PC-9 (cell line): ENCODE measurements around the gene IKZF2. TPM values are rescaled to one million over a fixed set of nuclear protein-coding genes. Genes with fewer than 3 reads are reported as not detected.

Source experiments
- BruUV-seq: library from RNA; stranded (reverse); fragments of 400-500 nt; replicated peaks from 2 replicates; lab custom pipeline; 2021; lab: Mats Ljungman, UMichigan
- CTCF ChIA-PET: fragments of 300-600 bp; sonication (Branson Sonifier 250); formaldehyde crosslinking; loops from one replicate; lab custom pipeline; 2022; ENCODE audit warnings: antibody characterized with exemption; lab: Charles Lee
- POLR2A ChIA-PET: fragments of 300-600 bp; sonication (Branson Sonifier 250); formaldehyde crosslinking; loops from one replicate; lab custom pipeline; 2022; ENCODE audit warnings: antibody characterized with exemption; ENCODE audit not compliant: unreplicated experiment; lab: Charles Lee
- DNase-seq, 2 experiments: peaks; one replicate each; pipeline versions ENCODE4 v3.0.0 to v3.0.0-alpha.2; 2015 to 2022; ENCODE audit warnings: mixed read lengths in 1 of 2
- H2AFZ ChIP-seq: fragments of 200-600 bp; sonication (generic); 2 replicates; pipeline ENCODE4 v1.8.1; 2017; ENCODE audit warnings: antibody characterized with exemption
- H3F3A ChIP-seq: fragments of 200-600 bp; sonication (generic); 2 replicates; pipeline ENCODE4 v1.8.1; 2017; ENCODE audit warnings: antibody characterized with exemption, mild to moderate bottlenecking, low read depth; ENCODE audit not compliant: insufficient read depth
- H3K27ac ChIP-seq: fragments of 200-600 bp; sonication (generic); 2 replicates; pipeline ENCODE4 v1.6.1; 2016; ENCODE audit warnings: mixed run types
- H3K27me3 ChIP-seq: fragments of 200-600 bp; sonication (generic); 2 replicates; pipeline ENCODE4 v1.6.1; 2016; ENCODE audit warnings: low read depth, mixed run types; ENCODE audit not compliant: insufficient read depth
- H3K36me3 ChIP-seq: fragments of 200-600 bp; sonication (generic); 2 replicates; pipeline ENCODE4 v1.6.1; 2016; ENCODE audit warnings: low read depth, mixed run types
- H3K4me1 ChIP-seq: fragments of 200-600 bp; sonication (generic); replicated peaks from 2 replicates; pipeline ENCODE4 v1.6.1; 2016; ENCODE audit warnings: mixed run types; ENCODE audit not compliant: insufficient read depth
- H3K4me2 ChIP-seq: fragments of 200-600 bp; sonication (generic); 2 replicates; pipeline ENCODE4 v1.6.1; 2017; ENCODE audit warnings: mixed run types
- H3K4me3 ChIP-seq: fragments of 200-600 bp; sonication (generic); 2 replicates; pipeline ENCODE4 v1.6.1; 2016; ENCODE audit warnings: mixed run types
- H3K79me2 ChIP-seq: fragments of 200-600 bp; sonication (generic); 2 replicates; pipeline ENCODE4 v1.6.1; 2017; ENCODE audit warnings: low read depth, mixed run types
- H3K9me2 ChIP-seq: fragments of 200-600 bp; sonication (generic); 2 replicates; pipeline ENCODE4 v1.8.1; 2017; ENCODE audit warnings: mild to moderate bottlenecking; ENCODE audit not compliant: insufficient read depth
- H3K9me3 ChIP-seq: fragments of 200-600 bp; sonication (generic); 2 replicates; pipeline ENCODE4 v1.8.1; 2016; ENCODE audit warnings: low read depth; ENCODE audit not compliant: insufficient read depth
- H4K20me1 ChIP-seq: fragments of 200-600 bp; sonication (generic); 2 replicates; pipeline ENCODE4 v1.8.1; 2017; ENCODE audit not compliant: insufficient read depth
- EZH2 ChIP-seq: fragments of 200-600 bp; sonication (generic); IDR thresholded peaks from 2 replicates; pipeline ENCODE4 v1.8.0; 2017; ENCODE audit warnings: antibody characterized with exemption, low read depth
- intact Hi-C: fragments of 100-400 bp; cut with micrococcal nuclease; formaldehyde crosslinking; loops from one replicate; pipeline ENCODE4 v1.10.0; 2022; ENCODE audit not compliant: unreplicated experiment
- total RNA-seq: library from RNA; stranded (reverse); gene quantifications from 2 replicates; pipeline ENCODE4 v1.2.3, GENCODE V29; 2021
- TF ChIP-seq, protein P1 (sequence below): fragments of 200-600 bp; sonication (generic); conservative IDR thresholded peaks from 2 replicates; pipeline ENCODE4 v1.6.1; 2017; ENCODE audit warnings: mixed run types, antibody characterized with exemption, mild to moderate bottlenecking, moderate library complexity

IKZF2 gene
- total RNA-seq, 1 experiment from 2014 or later = 28.3 TPM

DNA sequence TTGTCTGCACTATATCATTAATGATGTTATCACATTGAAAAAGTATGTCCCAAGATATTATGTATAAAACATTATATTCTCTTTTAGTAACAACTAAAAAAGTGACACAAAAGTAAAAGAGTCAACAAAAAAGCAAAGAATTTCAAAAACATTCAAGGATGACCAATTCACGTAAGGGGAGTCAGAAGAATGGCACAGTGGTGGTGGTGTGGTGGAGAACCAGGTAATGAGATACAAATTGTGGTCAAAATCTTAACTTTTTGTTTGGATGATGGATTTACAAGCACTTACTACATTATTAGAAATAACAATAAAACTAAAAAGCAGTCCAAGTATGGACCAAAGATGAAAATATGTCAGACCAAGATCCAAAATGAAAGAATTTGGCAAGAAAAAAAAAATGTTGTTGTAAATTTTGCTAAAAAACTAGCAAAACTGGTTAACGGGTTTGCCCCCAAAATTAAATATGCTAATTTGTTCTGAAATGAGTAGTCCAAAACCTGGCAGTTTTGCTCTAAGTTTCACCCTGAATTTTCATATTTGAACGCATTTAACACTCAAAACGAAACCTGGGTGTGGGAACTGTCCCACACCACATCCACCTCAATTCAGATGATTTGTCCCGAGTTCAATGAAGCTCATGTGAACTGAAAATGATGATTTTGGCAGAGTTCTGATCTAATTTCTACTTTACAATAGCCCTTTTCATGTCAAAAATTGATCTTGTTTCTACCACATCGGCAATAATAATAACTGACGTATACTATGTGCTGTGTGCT lies 135.8 kb downstream of the IKZF2 start:
- no peaks in the 10 kb centered on the region for H3K36me3 ChIP-seq
- intact Hi-C loops = no loop called here

DNA sequence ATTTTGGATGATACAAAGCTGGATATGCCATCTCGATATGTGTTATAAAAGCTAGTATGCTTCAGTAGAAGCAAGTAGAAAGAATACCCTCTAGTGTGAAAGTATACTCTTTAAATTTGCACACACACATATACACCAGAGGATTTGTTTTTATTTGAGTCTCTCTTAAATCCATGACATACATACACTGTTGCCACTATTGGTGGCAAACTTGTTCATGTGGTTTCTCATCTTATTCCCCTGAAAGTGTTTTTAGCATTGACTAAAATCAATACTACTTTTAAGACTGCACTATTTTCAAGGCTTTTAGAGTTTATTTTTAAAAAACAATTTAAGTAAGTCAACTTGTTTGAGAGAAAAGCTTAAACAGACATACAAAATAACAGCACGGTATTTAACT lies 137.4 kb downstream of the IKZF2 start:
- CTCF ChIA-PET = no interaction called here
- no peak for DNase-seq
- Histone ChIP-seq H4K20me1 (no peaks in the 10 kb centered on the region), H3K27ac (no peak overlapping the region), H3K4me2 (no peak overlapping the region), H3K9me3 (no peaks in the 10 kb centered on the region), H3K27me3 (no peaks in the 10 kb centered on the region), H2AFZ (no peak overlapping the region), H3K36me3 (no peaks in the 10 kb centered on the region), H3K9me2 (no peaks in the 10 kb centered on the region), H3K4me3 (no peak overlapping the region), H3F3A (no peaks in the 10 kb centered on the region), H3K79me2 (no peaks in the 10 kb centered on the region), H3K4me1 (no peaks in the 10 kb centered on the region)
- no peak for TF ChIP-seq EZH2
- TF ChIP-seq, protein P1, sequence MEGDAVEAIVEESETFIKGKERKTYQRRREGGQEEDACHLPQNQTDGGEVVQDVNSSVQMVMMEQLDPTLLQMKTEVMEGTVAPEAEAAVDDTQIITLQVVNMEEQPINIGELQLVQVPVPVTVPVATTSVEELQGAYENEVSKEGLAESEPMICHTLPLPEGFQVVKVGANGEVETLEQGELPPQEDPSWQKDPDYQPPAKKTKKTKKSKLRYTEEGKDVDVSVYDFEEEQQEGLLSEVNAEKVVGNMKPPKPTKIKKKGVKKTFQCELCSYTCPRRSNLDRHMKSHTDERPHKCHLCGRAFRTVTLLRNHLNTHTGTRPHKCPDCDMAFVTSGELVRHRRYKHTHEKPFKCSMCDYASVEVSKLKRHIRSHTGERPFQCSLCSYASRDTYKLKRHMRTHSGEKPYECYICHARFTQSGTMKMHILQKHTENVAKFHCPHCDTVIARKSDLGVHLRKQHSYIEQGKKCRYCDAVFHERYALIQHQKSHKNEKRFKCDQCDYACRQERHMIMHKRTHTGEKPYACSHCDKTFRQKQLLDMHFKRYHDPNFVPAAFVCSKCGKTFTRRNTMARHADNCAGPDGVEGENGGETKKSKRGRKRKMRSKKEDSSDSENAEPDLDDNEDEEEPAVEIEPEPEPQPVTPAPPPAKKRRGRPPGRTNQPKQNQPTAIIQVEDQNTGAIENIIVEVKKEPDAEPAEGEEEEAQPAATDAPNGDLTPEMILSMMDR = no peak
- no TSS peak for BruUV-seq
- intact Hi-C loops = no loop called here
- POLR2A ChIA-PET = no interaction called here

More for the DNA sequence above, 135.8 kb downstream of the IKZF2 start:
- no peak overlapping the region for H3K4me3 ChIP-seq
- POLR2A ChIA-PET = no interaction called here
- no peaks in the 10 kb centered on the region for H3K4me1 ChIP-seq
- H3K27me3 ChIP-seq = no peaks in the 10 kb centered on the region
- no peak for DNase-seq
- H4K20me1 ChIP-seq = no peaks in the 10 kb centered on the region
- H3K9me2 ChIP-seq = no peaks in the 10 kb centered on the region
- H3K79me2 ChIP-seq = no peaks in the 10 kb centered on the region
- H3K4me2 ChIP-seq = no peak overlapping the region
- TF ChIP-seq EZH2 = no peak
- TF ChIP-seq, protein P1 = no peak
- no peaks in the 10 kb centered on the region for H3K9me3 ChIP-seq
- H3F3A ChIP-seq = no peaks in the 10 kb centered on the region
- H2AFZ ChIP-seq = no peak overlapping the region
- BruUV-seq = no TSS peak
- no peak overlapping the region for H3K27ac ChIP-seq
- CTCF ChIA-PET = no interaction called here

GRCh38 chr2:213011505-213011904 lies 139.9 kb downstream of the IKZF2 start:
- no TSS peak for BruUV-seq
- no peaks in the 10 kb centered on the region for H3K27me3 ChIP-seq
- CTCF ChIA-PET = no interaction called here

More at GRCh38 chr2:213011505-213011904, 139.9 kb downstream of the IKZF2 start:
- Histone ChIP-seq H3K4me3 (no peak overlapping the region), H2AFZ (no peak overlapping the region), H3K4me2 (no peak overlapping the region), H3K9me2 (no peaks in the 10 kb centered on the region), H3K36me3 (no peaks in the 10 kb centered on the region), H3K9me3 (no peaks in the 10 kb centered on the region), H4K20me1 (no peaks in the 10 kb centered on the region), H3K27ac (no peak overlapping the region), H3F3A (no peaks in the 10 kb centered on the region), H3K4me1 (no peaks in the 10 kb centered on the region), H3K79me2 (no peaks in the 10 kb centered on the region)
- no peak for DNase-seq
- no peak for TF ChIP-seq EZH2
- TF ChIP-seq, protein P1 = no peak
- intact Hi-C loops = no loop called here
- POLR2A ChIA-PET = no interaction called here
